Measurements from ENCODE around the gene PECR.
A peak's percentile ranks its signal among the peaks of the same experiment; 100 is the strongest.
"Not testable (repeated sequence)": the region's sequence is repeated elsewhere in the genome, so short reads cannot be mapped to it uniquely, and the experiment has no call there.

Gene PECR

DNA sequence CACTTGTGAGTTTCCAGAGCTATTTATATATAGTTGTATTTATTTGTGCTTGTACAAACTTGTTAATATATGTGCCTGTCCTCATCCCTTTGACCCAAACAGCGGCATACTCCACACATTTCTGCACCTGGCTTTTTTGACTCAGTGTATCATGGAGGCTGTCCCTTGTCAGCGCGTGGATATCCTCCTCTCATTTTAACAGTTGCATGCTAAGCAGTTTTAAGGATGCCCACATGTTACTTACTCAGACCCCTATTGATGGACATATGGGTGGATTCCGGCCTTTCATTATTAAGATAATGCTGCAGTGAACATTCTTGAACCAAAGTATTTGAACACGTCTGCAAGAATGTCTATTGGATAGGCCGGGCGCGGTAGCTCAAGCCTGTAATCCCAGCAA lies 67.6 kb downstream of the PECR start:
- TF ChIP-seq, protein P1, sequence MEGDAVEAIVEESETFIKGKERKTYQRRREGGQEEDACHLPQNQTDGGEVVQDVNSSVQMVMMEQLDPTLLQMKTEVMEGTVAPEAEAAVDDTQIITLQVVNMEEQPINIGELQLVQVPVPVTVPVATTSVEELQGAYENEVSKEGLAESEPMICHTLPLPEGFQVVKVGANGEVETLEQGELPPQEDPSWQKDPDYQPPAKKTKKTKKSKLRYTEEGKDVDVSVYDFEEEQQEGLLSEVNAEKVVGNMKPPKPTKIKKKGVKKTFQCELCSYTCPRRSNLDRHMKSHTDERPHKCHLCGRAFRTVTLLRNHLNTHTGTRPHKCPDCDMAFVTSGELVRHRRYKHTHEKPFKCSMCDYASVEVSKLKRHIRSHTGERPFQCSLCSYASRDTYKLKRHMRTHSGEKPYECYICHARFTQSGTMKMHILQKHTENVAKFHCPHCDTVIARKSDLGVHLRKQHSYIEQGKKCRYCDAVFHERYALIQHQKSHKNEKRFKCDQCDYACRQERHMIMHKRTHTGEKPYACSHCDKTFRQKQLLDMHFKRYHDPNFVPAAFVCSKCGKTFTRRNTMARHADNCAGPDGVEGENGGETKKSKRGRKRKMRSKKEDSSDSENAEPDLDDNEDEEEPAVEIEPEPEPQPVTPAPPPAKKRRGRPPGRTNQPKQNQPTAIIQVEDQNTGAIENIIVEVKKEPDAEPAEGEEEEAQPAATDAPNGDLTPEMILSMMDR (IDR thresholded peaks at IDR 0.05; ENCODE audit: low read length, missing control alignments): no peak
- DNase-seq (ENCODE audit: low read depth): no peak
- H3K4me3 ChIP-seq (replicated peaks; ENCODE audit: low read depth, low read length): no peak overlapping the region

GRCh38 chr2:216013080-216013909 lies 68.3 kb downstream of the PECR start, which contains the start of gene MREG:
Gene MREG (minus strand): TSS chr2:216013551. CDS start chr2:216013327, 224 bp downstream.
- TF ChIP-seq, protein P1 (IDR thresholded peaks at IDR 0.05; ENCODE audit: low read length, missing control alignments): peak; percentile 68
- peak within 1 kb of the TSS; percentile 61 for H3K4me3 ChIP-seq (replicated peaks; ENCODE audit: low read depth, low read length)
- peak; percentile 80 for DNase-seq (ENCODE audit: low read depth)

DNA sequence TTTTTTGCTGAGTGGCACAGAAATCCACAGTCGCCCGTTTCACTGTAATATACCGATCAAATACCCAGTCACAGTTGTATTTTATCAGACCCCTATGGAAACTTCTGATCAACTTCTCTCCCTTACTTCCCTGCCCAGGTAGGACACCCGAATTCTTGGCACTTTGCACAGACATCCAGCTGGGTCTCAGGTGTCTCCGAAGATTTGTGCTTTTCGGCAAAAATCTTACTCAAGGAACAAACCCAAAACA lies 68.9 kb downstream of the PECR start:
- TF ChIP-seq, protein P1 (IDR thresholded peaks at IDR 0.05; ENCODE audit: low read length, missing control alignments): no peak
- no peak for DNase-seq (ENCODE audit: low read depth)
- H3K4me3 ChIP-seq (replicated peaks; ENCODE audit: low read depth, low read length): peak overlapping the region; percentile 61

GRCh38 chr2:216012133-216012829 lies 69.3 kb downstream of the PECR start:
- no peak for DNase-seq (ENCODE audit: low read depth)
- H3K4me3 ChIP-seq (replicated peaks; ENCODE audit: low read depth, low read length): peak overlapping the region; percentile 61
- TF ChIP-seq, protein P1 (IDR thresholded peaks at IDR 0.05; ENCODE audit: low read length, missing control alignments): no peak

GRCh38 chr2:216009215-216009614 lies 72.4 kb downstream of the PECR start:
- not testable (repeated sequence) for H3K4me3 ChIP-seq (replicated peaks; ENCODE audit: low read depth, low read length); DNase-seq (ENCODE audit: low read depth)

GRCh38 chr2:216008387-216008786 lies 73.2 kb downstream of the PECR start:
- no peak overlapping the region for H3K4me3 ChIP-seq (replicated peaks; ENCODE audit: low read depth, low read length)
- no peak for DNase-seq (ENCODE audit: low read depth)
- TF ChIP-seq, protein P1 (IDR thresholded peaks at IDR 0.05; ENCODE audit: low read length, missing control alignments): no peak

GRCh38 chr2:216006164-216006663 lies 75.4 kb downstream of the PECR start:
- no peak overlapping the region for H3K4me3 ChIP-seq (replicated peaks; ENCODE audit: low read depth, low read length)
- DNase-seq (ENCODE audit: low read depth): peak; percentile 61
- TF ChIP-seq, protein P1 (IDR thresholded peaks at IDR 0.05; ENCODE audit: low read length, missing control alignments): no peak

Measured in fibroblast of pulmonary artery (primary cell).